GM10847 (cell line): ENCODE measurements around the gene PBOV1.

ENCODE experiments used
- POLR2A ChIP-seq: IDR thresholded peaks from 2 replicates; pipeline ENCODE4 v1.6.1; 2011; ENCODE audit not compliant: insufficient read length; ENCODE audit errors: extremely low read depth

Gene PBOV1

GRCh38 chr6:138241934-138242333 is 23.6 kb upstream of the PBOV1 start:
- TF ChIP-seq POLR2A, result no peak

GRCh38 chr6:138241381-138241780 is 23.1 kb upstream of the PBOV1 start:
- TF ChIP-seq POLR2A, result no peak

GRCh38 chr6:138240476-138241245 is 22.4 kb upstream of the PBOV1 start:
- TF ChIP-seq POLR2A, result no peak

- TF ChIP-seq POLR2A, result no peak
Observed at GRCh38 chr6:138239774-138240173, 21.5 kb upstream of the PBOV1 start.

GRCh38 chr6:138238368-138238767 is 20.1 kb upstream of the PBOV1 start:
- no peak for TF ChIP-seq POLR2A

GRCh38 chr6:138237463-138237862 is 19.2 kb upstream of the PBOV1 start:
- TF ChIP-seq POLR2A, result no peak

- TF ChIP-seq POLR2A, result no peak
Observed at GRCh38 chr6:138235693-138236092, 17.4 kb upstream of the PBOV1 start.

GRCh38 chr6:138235205-138235604 is 16.9 kb upstream of the PBOV1 start:
- TF ChIP-seq POLR2A, result no peak

GRCh38 chr6:138234363-138234762 is 16.1 kb upstream of the PBOV1 start:
- no peak for TF ChIP-seq POLR2A

- no peak for TF ChIP-seq POLR2A
Observed at GRCh38 chr6:138231381-138231886, 13.1 kb upstream of the PBOV1 start.

GRCh38 chr6:138230759-138231380 is 12.6 kb upstream of the PBOV1 start:
- TF ChIP-seq POLR2A, result no peak

GRCh38 chr6:138230221-138230620 is 11.9 kb upstream of the PBOV1 start:
- no peak for TF ChIP-seq POLR2A

GRCh38 chr6:138229663-138230179 is 11.4 kb upstream of the PBOV1 start:
- TF ChIP-seq POLR2A, result no peak

- TF ChIP-seq POLR2A, result no peak
Observed at GRCh38 chr6:138229072-138229471, 10.8 kb upstream of the PBOV1 start.

- TF ChIP-seq POLR2A, result no peak
Observed at GRCh38 chr6:138227316-138227781, 9.1 kb upstream of the PBOV1 start.

GRCh38 chr6:138226700-138227315 is 8.5 kb upstream of the PBOV1 start:
- TF ChIP-seq POLR2A, result no peak

- no peak for TF ChIP-seq POLR2A
Observed at GRCh38 chr6:138225953-138226352, 7.7 kb upstream of the PBOV1 start.
